ENCODE data around the gene RC3H1. TPM values are rescaled to one million over a fixed set of nuclear protein-coding genes. Genes with fewer than 3 reads are reported as not detected.

Gene RC3H1
- total RNA-seq, 6 donors from 2014 or later, result 19.0 to 40.9 (median 31.4) TPM

DNA sequence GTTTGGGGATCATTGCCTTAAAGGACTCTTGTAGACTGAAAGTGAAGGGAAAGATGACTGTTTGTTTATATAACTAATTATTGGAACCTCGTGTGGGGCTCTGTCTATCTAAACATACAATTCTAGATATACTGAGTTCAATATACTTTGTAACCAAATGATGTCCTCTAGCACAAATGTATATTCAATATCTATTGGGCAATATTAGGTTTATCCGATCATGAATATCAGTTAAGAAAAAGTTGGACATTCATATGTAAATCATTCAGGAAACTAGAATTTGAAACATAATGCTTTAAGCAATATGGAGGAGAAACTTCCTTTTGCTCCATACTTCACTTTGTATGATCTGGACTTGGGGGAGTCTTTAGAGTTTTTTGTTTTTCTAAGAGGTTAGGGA lies 8.9 kb upstream of the RC3H1 start:
- H3K27me3 ChIP-seq, result no peaks in the 10 kb centered on the region
- H3K27ac ChIP-seq, result no peak overlapping the region
- DNase-seq (no peak), ATAC-seq (ENCODE audit: low FRiP score in 2 of 2) (no peak)
- 65 to 73% methylated on average over 2 of the region's 2 CpGs for WGBS, 2 donors
- H3K4me1 ChIP-seq, result no peaks in the 10 kb centered on the region
- no peak overlapping the region for H3K4me3 ChIP-seq
- TF ChIP-seq POLR2AphosphoS5 (IDR thresholded peaks at IDR 0.05) (no peak), EP300 (IDR thresholded peaks at IDR 0.05) (no peak), POLR2A (IDR thresholded peaks at IDR 0.05) (no peak)
- TF ChIP-seq, protein P1, sequence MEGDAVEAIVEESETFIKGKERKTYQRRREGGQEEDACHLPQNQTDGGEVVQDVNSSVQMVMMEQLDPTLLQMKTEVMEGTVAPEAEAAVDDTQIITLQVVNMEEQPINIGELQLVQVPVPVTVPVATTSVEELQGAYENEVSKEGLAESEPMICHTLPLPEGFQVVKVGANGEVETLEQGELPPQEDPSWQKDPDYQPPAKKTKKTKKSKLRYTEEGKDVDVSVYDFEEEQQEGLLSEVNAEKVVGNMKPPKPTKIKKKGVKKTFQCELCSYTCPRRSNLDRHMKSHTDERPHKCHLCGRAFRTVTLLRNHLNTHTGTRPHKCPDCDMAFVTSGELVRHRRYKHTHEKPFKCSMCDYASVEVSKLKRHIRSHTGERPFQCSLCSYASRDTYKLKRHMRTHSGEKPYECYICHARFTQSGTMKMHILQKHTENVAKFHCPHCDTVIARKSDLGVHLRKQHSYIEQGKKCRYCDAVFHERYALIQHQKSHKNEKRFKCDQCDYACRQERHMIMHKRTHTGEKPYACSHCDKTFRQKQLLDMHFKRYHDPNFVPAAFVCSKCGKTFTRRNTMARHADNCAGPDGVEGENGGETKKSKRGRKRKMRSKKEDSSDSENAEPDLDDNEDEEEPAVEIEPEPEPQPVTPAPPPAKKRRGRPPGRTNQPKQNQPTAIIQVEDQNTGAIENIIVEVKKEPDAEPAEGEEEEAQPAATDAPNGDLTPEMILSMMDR (IDR thresholded peaks at IDR 0.05), result no peak
- no peaks in the 10 kb centered on the region for H3K36me3 ChIP-seq
- no peaks in the 10 kb centered on the region for H3K9me3 ChIP-seq

DNA sequence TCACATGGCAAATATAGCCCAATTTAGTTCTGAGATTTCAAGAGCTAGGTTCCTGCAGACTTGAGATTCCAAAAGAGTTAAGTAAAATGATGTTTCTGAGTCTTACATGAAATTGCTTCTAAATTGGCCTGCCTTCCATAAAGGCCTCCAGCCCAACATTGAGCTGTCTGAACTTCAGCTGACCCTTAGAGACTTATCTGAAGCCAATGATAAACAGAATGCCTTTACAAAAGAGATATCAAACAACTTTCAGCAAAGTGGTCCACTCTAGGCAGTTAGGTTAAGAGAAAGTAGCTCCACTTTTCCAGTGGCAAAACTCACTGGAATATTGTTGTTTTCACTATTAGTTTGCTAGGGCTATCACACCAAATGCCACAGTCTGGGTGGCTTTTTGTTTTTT lies 6.3 kb upstream of the RC3H1 start:
- no peak overlapping the region for H3K4me3 ChIP-seq
- no peak for DNase-seq
- H3K27me3 ChIP-seq, result no peaks in the 10 kb centered on the region
- ATAC-seq (ENCODE audit: low FRiP score in 2 of 2), result no peak
- no peak overlapping the region for H3K27ac ChIP-seq
- peaks cover under 1 to 4% (median 4%) of the 10 kb centered on the region in 4 donors for H3K4me1 ChIP-seq
- no peaks in the 10 kb centered on the region for H3K36me3 ChIP-seq
- TF ChIP-seq, protein P1 (IDR thresholded peaks at IDR 0.05), result no peak
- no peaks in the 10 kb centered on the region for H3K9me3 ChIP-seq

DNA sequence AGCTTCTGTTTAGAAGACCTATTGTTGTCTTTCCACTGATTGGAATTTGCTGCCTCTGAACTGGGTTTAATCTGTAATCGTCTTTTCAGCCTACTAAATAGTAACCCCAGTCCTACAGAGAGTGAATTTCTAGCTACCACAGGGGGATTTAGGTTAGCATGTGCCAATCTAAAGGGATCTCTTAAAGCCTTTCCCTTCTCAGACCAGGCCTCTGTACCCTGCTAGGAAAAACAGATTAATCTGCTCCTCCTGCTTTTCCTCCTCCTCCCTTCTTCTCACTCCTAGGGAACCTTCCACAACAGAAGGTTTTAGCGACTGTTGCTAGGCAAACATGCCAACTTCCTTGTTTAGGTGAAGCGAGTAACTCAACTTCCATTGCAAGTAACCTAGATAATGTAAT lies 1.3 kb upstream of the RC3H1 start:
- Histone ChIP-seq H3K9me3 (no peaks in the 10 kb centered on the region), H3K27ac (peak overlapping the region in 3 of 4 donors; percentile 93 to 98 (median 96)), H3K36me3 (no peaks in the 10 kb centered on the region), H3K4me3 (no peak overlapping the region), H3K27me3 (no peaks in the 10 kb centered on the region), H3K4me1 (peaks cover 30 to 40% (median 33%) of the 10 kb centered on the region in 4 donors)
- peak; percentile 42 to 46 for ATAC-seq (ENCODE audit: low FRiP score in 2 of 2)
- DNase-seq, result peak in 1 of 2 donors; percentile 68
- WGBS, 2 donors, result 27% methylated on average over 3 of the region's 3 CpGs
- TF ChIP-seq, protein P1 (IDR thresholded peaks at IDR 0.05), result no peak
- peak in 1 of 4 donors; percentile 20 for TF ChIP-seq POLR2A (IDR thresholded peaks at IDR 0.05)

DNA sequence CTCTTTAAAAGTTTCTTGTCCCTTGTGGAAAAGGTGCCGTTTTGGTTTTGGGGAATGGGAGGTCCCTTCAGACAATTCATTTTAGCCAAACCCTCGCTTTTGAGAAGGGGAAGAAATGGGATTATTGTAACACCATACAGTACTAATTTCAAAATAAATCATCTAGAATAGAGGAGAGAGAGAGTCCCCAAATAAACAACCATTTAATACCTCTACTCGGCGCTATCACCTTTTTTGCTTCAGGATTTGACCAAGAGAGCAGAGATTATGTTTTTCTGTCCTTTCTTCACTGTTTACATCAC lies 770 bp upstream of the RC3H1 start:
- no peaks in the 10 kb centered on the region for H3K36me3 ChIP-seq
- peak overlapping the region in 3 of 4 donors; percentile 79 to 89 (median 84) for H3K4me3 ChIP-seq
- no peak for TF ChIP-seq POLR2A (IDR thresholded peaks at IDR 0.05)
- no peak for TF ChIP-seq POLR2AphosphoS5 (IDR thresholded peaks at IDR 0.05)
- TF ChIP-seq EP300 (IDR thresholded peaks at IDR 0.05), result no peak
- TF ChIP-seq, protein P1 (IDR thresholded peaks at IDR 0.05), result no peak
- 50 to 51% methylated on average over 4 of the region's 4 CpGs for WGBS, 2 donors
- DNase-seq (no peak), ATAC-seq (ENCODE audit: low FRiP score in 2 of 2) (no peak)
- H3K27me3 ChIP-seq, result no peaks in the 10 kb centered on the region
- peak overlapping the region; percentile 90 to 98 (median 94) for H3K27ac ChIP-seq
- H3K4me1 ChIP-seq, result peaks cover 35 to 46% (median 39%) of the 10 kb centered on the region in 4 donors
- no peaks in the 10 kb centered on the region for H3K9me3 ChIP-seq

DNA sequence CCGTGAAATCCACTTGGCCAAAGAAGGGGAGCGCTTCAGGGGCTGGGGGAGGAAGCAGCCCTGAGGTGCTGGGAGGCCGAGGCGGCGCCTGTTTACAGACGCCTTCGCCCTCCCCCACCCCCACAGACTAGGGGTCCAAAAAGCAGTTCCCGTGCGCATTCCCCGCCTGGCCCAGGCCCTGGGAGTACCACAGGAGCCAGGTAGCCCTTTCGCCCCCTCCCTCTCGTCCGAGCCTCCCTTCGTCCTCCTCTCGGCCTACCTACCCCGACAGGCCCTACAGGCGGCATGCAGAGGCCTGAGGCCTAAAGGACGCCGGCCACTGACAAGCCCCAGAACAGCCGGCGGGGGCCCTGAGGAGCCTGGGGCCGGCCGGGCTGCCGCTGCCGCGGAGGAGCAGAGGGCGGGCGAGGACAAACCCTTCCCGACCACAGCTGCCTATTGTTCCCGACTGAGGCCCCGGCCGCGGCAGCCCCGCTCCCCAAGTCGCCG lies 522 bp downstream of the RC3H1 start:
- Histone ChIP-seq H3K27me3 (no peaks in the 10 kb centered on the region), H3K4me1 (peaks cover 44 to 57% (median 47%) of the 10 kb centered on the region in 4 donors), H3K4me3 (peak overlapping the region; percentile 68 to 89 (median 82)), H3K36me3 (no peaks in the 10 kb centered on the region), H3K9me3 (no peaks in the 10 kb centered on the region), H3K27ac (peak overlapping the region; percentile 90 to 98 (median 94))
- ATAC-seq (ENCODE audit: low FRiP score in 2 of 2) (peak; percentile 74 to 78), DNase-seq (peak in 1 of 2 donors; percentile 68)
- TF ChIP-seq, protein P1 (IDR thresholded peaks at IDR 0.05), result no peak
- no peak for TF ChIP-seq POLR2A (IDR thresholded peaks at IDR 0.05)
- TF ChIP-seq POLR2AphosphoS5 (IDR thresholded peaks at IDR 0.05), result peak in 1 of 2 donors; percentile 12
- 1 to 3% methylated on average over 14 to 30 of the region's 36 CpGs for WGBS, 2 donors

Measured in upper lobe of left lung (tissue), 6 donors.